ENCODE data around the gene NR0B2.
"Not testable (repeated sequence)": the region's sequence is repeated elsewhere in the genome, so short reads cannot be mapped to it uniquely, and the experiment has no call there.

Gene NR0B2

GRCh38 chr1:26913754-26914619 lies at the start of gene NR0B2:
Gene NR0B2, minus strand, starts transcription at chr1:26913975. Its CDS starts 35 bp downstream, at chr1:26913940.
- peak; percentile 93 to 96 for DNase-seq

DNA sequence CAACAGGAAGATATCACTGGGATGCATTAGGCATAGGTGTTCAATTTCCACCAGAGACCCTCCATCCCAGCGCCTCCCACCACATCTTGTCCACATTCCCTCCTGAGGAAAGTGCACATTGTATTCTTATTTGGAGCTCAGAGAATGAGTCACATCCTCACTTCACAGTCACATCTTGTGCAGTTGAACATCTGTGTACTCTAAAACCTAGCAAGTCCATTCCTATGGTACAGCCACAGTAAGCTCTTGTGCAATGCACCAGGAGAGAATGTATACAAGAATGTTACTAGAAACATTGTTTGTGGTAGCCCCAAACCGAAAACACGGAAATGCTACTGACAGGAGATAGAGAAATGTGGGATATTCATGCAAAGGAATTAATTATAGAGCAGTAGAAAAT lies 48.1 kb upstream of the NR0B2 start:
- DNase-seq = no peak

GRCh38 chr1:26960625-26960966 lies 46.8 kb upstream of the NR0B2 start:
- DNase-seq = no peak

GRCh38 chr1:26959722-26960624 lies 46.2 kb upstream of the NR0B2 start, which contains the start of gene KDF1:
Gene KDF1, minus strand, starts transcription at chr1:26960468. Its CDS starts 8,088 bp downstream, at chr1:26952380.
- no peak for DNase-seq

DNA sequence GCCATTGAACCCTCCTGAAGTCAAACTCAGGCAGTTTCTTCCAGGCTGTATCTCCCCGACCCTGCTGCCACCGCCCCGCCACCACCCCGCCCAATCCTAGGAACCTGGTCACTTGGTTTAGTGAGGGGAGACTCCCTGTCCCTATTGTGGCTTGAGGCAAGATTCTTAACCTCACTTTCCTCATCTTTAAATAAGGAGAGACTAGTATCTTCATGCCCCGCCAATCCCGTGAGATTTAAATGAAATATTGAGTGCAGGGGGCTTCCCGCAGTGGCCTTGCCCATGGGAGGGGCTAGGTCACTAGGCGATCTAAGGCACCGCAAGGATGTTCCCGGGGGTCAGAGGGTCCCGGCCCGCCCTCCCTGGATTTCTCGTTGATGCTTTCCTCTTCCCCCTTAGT lies 45.5 kb upstream of the NR0B2 start:
- no peak for DNase-seq

DNA sequence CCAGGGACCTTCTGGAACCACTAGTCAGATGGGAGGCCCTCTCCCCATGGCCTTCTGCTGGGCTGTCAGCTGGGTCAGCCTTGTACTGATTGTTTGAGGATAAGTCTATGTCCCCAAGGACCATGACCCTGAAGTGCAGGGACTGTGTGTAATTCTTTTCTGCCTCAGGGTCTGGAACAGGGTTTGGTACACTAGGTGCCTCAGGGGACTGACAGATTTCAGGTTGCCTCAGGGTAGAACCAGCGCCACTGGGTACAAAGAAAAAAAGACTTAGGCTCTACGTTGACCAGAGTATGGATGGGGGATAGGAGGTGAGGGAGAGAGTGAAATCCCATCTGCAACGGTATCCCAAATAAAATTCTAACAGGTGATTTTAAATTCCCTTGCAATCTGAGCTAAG lies 43.5 kb upstream of the NR0B2 start:
- no peak for DNase-seq

DNA sequence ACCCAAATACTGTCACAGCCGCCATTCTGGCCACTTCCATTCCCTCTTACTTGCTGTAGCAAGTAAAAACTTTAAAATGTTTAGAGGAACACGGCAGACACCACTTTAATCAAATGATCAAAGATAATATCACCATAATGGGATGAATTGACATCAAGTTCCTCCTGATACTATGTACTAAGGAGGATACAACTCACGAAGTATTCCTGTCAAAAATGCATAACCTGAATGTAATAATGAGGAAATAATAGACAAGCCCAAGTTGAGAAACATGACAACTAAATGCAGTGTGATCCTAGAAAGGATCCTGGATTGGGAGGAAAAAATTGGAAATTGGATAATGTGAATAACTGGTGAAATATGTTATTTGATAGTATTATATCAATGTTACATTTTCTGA lies 42.5 kb upstream of the NR0B2 start:
- no peak for DNase-seq

DNA sequence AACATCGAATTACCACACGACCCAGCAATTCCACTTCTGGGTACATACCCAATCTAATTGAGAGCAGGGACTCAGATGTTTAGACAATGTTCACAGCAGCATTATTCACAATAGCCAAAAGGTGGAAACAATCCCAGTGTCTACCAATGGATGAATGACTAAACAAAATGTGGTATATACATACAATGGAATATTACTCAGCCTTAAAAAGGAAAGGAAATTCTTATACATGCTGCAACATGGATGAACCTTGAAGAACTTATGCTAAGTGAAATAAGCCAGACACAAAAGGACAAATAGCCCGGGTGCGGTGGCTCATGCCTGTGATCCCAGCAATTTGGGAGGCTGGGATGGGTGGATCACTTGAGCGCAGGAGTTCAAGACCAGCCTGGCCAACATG lies 39.6 kb upstream of the NR0B2 start:
- no peak for DNase-seq

DNA sequence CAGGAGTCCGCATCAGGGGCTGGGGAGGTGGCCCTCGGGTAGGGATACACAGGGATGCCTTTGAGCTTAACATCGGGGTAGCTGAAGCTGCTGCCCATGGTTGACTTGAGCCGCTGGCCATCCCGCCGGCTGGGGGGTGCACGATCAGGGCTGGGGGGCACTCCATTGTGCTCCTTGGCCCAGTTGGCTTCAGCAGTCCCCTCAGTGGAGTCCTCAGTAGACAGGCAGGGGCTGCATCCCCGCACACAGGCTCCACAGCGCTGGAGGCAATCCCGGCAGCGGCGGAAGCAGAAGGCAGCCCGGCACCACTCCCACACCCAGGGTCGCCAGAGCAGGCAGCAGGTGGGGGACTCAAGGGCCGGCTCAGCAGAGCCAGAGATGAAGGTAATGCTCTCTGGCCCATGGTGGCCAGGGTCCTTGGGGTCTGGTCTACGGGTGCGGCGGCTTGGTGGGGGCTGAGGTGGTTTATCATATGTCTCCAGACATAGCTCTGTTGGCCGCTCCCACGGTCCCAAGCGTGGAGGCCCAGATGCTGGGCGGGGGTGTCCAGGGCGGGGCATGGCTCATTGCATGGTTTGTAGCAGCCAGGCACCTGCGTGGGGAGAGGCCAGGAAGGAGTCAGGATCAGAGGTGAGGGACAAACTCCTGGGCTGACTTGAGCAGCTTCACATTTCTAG lies 38.2 kb upstream of the NR0B2 start:
- DNase-seq = no peak

- DNase-seq = no peak
These were observed 37.4 kb upstream of the NR0B2 start for GRCh38 chr1:26951216-26951615.

DNA sequence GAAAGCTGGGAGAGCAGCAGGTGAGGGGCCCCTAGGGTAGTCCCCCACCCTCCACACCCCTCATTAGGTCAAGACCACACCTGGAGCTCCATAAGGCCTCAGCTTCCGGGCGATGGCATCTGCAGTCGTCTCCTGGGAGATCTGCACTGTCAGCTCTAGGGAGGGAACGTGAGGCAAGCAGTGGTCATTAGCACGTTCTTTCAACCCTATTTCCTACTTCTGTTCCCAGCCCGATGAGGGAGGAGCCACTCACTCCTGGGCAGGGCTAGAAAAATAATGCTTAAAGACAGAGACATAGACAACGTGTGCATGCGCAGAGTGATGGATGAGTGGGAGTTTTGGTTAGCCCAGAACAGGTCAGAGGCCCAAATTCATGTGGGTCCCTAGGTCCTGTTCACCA lies 36.8 kb upstream of the NR0B2 start:
- no peak for DNase-seq

GRCh38 chr1:26949926-26950319 lies 36.1 kb upstream of the NR0B2 start:
- DNase-seq = no peak

GRCh38 chr1:26949266-26949925 lies 35.6 kb upstream of the NR0B2 start:
- no peak for DNase-seq

- DNase-seq = not testable (repeated sequence)
These were observed 34.9 kb upstream of the NR0B2 start for GRCh38 chr1:26948725-26949057.

GRCh38 chr1:26946270-26946669 lies 32.5 kb upstream of the NR0B2 start:
- DNase-seq = no peak

DNA sequence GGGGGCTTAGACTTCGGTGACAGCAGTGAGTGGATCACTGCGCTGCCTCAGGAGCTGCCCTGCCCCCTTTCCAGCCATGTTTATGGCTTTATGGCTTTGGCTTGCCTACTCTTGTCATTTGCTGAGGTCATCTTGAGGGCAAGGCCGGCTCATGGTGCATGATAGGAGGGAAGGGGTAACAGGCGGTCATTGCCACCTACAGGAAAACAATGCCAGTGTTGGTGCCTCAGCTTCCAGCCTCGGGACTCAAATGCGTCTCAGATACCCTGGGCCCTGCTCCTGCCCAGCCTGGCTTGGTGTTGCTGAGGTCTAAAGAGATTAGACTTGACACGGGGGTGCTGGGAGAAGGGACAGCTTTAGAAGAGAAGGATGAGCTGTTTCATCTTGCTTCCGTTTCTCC lies 32.0 kb upstream of the NR0B2 start:
- DNase-seq = no peak

- DNase-seq = no peak
These were observed 31.4 kb upstream of the NR0B2 start for GRCh38 chr1:26945138-26945537.

DNA sequence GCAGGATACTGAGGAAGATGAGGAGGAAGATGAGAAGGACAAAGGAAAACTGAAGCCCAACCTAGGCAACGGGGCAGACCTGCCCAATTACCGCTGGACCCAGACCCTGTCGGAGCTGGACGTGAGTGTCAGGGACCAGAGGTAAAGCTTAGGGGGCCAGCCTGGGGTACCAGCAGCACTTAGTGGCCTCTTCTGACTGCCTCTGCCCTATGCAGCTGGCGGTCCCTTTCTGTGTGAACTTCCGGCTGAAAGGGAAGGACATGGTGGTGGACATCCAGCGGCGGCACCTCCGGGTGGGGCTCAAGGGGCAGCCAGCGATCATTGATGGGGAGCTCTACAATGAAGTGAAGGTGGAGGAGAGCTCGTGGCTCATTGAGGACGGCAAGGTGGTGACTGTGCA lies 28.9 kb upstream of the NR0B2 start:
- no peak for DNase-seq

GRCh38 chr1:26941311-26941710 lies 27.5 kb upstream of the NR0B2 start:
- DNase-seq = no peak

GRCh38 chr1:26938659-26939025 lies 24.9 kb upstream of the NR0B2 start:
- no peak for DNase-seq

DNA sequence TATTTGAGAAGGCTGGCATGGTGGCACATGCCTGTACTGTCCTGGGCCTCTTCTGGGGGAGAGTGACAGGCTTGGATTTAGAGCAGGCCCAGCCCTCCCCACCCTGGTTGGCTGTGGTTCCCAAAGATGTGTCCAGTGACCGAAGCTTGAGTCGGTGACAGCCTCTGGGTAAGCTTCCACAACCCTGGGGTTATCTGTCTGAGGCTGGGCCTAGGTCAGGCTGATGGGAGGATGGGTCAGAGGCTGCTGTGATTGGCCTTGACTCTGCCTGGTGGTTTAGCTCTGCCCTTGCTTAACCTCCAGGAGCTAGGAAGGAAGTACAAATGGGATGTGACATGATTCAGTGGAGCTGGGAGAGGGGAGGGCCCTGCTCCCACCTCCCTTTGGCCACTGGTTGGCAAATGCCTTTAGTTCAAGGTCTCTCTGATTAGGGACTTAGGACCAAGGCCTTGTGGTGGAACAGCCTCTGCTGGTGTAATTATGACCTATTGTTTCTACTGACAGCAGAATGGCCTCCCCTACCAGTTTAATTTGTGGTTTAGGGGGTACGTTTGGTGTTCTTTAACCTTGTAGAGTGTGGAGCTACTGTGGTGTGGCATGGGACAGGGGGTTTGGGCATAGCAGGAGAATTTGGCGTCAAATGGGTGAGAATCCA lies 24.4 kb upstream of the NR0B2 start:
- DNase-seq = no peak

- DNase-seq = no peak
These were observed 23.0 kb upstream of the NR0B2 start for GRCh38 chr1:26936823-26937222.

DNA sequence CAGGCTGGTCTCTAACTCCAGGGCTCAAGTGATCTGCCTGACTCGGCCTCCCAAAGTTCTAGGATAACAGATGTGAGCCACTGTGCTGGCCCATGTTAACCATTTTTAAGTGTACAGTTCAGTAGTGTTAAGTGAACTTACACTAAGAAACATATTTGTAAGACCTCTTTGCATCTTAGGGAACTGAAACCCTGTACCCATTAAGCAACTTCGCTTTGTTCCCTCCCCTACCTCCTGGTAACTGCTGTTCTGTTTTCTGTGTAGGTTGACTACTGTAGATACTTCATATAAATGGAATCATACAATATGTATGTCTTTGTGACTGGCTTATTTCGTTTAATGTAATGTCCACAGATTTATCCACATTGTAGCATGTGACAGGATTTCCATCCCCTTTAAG lies 18.8 kb upstream of the NR0B2 start:
- DNase-seq = no peak

Data from SHP77 (cell line).